Neuronal stem cell (in vitro differentiated cells): ENCODE results near the gene COX18.

Source experiments
- DNase-seq: peaks from one replicate; pipeline ENCODE4 v3.0.0-alpha.2; 2013; ENCODE audit warnings: low spot score
- H2AFZ ChIP-seq: one replicate; pipeline ENCODE4 v1.6.1; 2013; ENCODE audit warnings: mild to moderate bottlenecking, low read length, inconsistent platforms
- H2AK5ac ChIP-seq: 2 replicates; pipeline ENCODE4 v1.6.1; 2013; ENCODE audit warnings: low read depth, mild to moderate bottlenecking, inconsistent platforms, low read length, moderate library complexity, mixed read lengths
- H2BK120ac ChIP-seq: 2 replicates; pipeline ENCODE4 v1.6.1; 2013; ENCODE audit warnings: low read depth, mild to moderate bottlenecking, inconsistent platforms, low read length, moderate library complexity, mixed read lengths
- H2BK12ac ChIP-seq: one replicate; pipeline ENCODE4 v1.6.1; 2013; ENCODE audit warnings: low read length, inconsistent platforms
- H2BK15ac ChIP-seq: 2 replicates; pipeline ENCODE4 v1.6.1; 2013; ENCODE audit warnings: mild to moderate bottlenecking, low read length, inconsistent platforms, mixed read lengths
- H2BK5ac ChIP-seq: one replicate; pipeline ENCODE4 v1.6.1; 2013; ENCODE audit warnings: inconsistent platforms, mild to moderate bottlenecking, low read length, moderate library complexity
- H3K14ac ChIP-seq: one replicate; pipeline ENCODE4 v1.6.1; 2013; ENCODE audit warnings: low read length, inconsistent platforms
- H3K18ac ChIP-seq: 2 replicates; pipeline ENCODE4 v1.6.1; 2013; ENCODE audit warnings: low read length, inconsistent platforms
- H3K23ac ChIP-seq: 2 replicates; pipeline ENCODE4 v1.6.1; 2013; ENCODE audit warnings: low read depth, mild to moderate bottlenecking, mixed read lengths, low read length, inconsistent platforms; ENCODE audit not compliant: poor library complexity
- H3K27ac ChIP-seq: replicated peaks from 3 replicates; pipeline ENCODE4 v1.5.1; 2013; ENCODE audit warnings: low read length, inconsistent platforms
- H3K27me3 ChIP-seq, 3 experiments: 2 replicates each; pipeline ENCODE4 v1.6.1; 2013; ENCODE audit warnings: low read length in 3 of 3, mild to moderate bottlenecking in 2 of 3, inconsistent platforms in 1 of 3, low read depth in 1 of 3, mixed read lengths in 1 of 3, moderate library complexity in 1 of 3; ENCODE audit not compliant: control insufficient read depth in 3 of 3, insufficient read depth in 3 of 3
- H3K36me3 ChIP-seq, 2 donors: replicated peaks in 1 of 2; 2 replicates each; pipeline ENCODE4 v1.6.1; 2013; ENCODE audit warnings: low read length in 2 of 2; ENCODE audit not compliant: control insufficient read depth in 2 of 2, insufficient read depth in 2 of 2
- H3K4ac ChIP-seq: 2 replicates; pipeline ENCODE4 v1.6.1; 2013; ENCODE audit warnings: inconsistent platforms, mild to moderate bottlenecking, low read length, moderate library complexity
- H3K4me1 ChIP-seq, 2 donors: 1 replicate in 1 of 2; 2 replicates in 1 of 2; pipeline ENCODE4 v1.6.1; 2013; ENCODE audit warnings: low read length in 2 of 2, low read depth in 1 of 2; ENCODE audit not compliant: control insufficient read depth in 2 of 2, insufficient read depth in 1 of 2
- H3K4me2 ChIP-seq: one replicate; pipeline ENCODE4 v1.6.1; 2013; ENCODE audit warnings: mild to moderate bottlenecking, low read length, inconsistent platforms; ENCODE audit not compliant: insufficient read depth, poor library complexity, severe bottlenecking
- H3K4me3 ChIP-seq, 2 donors: 2 replicates each; pipeline ENCODE4 v1.5.1; 2013; ENCODE audit warnings: low read length in 2 of 2, mild to moderate bottlenecking in 2 of 2, inconsistent platforms in 1 of 2, moderate library complexity in 1 of 2
- H3K79me1 ChIP-seq: one replicate; pipeline ENCODE4 v1.6.1; 2013; ENCODE audit warnings: low read depth, mild to moderate bottlenecking, inconsistent platforms, low read length, moderate library complexity
- H3K9ac ChIP-seq: one replicate; pipeline ENCODE4 v1.6.1; 2013; ENCODE audit warnings: mild to moderate bottlenecking, low read depth, low read length, inconsistent platforms; ENCODE audit not compliant: poor library complexity
- H3K9me3 ChIP-seq, 2 donors: replicated peaks in 1 of 2; 2 replicates each; pipeline versions ENCODE3 to v1.6.1; 2013; ENCODE audit warnings: low read length in 2 of 2, mild to moderate bottlenecking in 2 of 2, inconsistent platforms in 1 of 2, low read depth in 1 of 2, mixed read lengths in 1 of 2, moderate library complexity in 1 of 2; ENCODE audit not compliant: control insufficient read depth in 2 of 2, insufficient read depth in 1 of 2
- H4K8ac ChIP-seq: one replicate; pipeline ENCODE4 v1.6.1; 2013; ENCODE audit warnings: low read depth, mild to moderate bottlenecking, inconsistent platforms, low read length, moderate library complexity
- H4K91ac ChIP-seq: one replicate; pipeline ENCODE4 v1.6.1; 2013; ENCODE audit warnings: low read length, low read depth, mild to moderate bottlenecking, inconsistent platforms; ENCODE audit not compliant: poor library complexity
- WGBS, 2 donors: extraction: QIAGEN DNeasy Blood & Tissue Kit; methylation state at CpG; one replicate each; pipeline ENCODE4 v1.1.7; 2013; ENCODE audit warnings: missing lambda C conversion rate in 2 of 2, mixed read lengths in 1 of 2; ENCODE audit not compliant: insufficient read length in 2 of 2, insufficient replicate concordance in 1 of 2; ENCODE audit errors: extremely low coverage in 2 of 2; 5-methylcytosine and 5-hydroxymethylcytosine counted together

The COX18 gene

GRCh38 chr4:73012673-73013072 lies 56.8 kb downstream of the COX18 start:
- WGBS, 2 donors: no CpG with 5 or more reads among the region's 4 CpGs
- Histone ChIP-seq H3K4me1 (peaks cover 0 to under 1% of the 10 kb centered on the region in 2 donors), H3K18ac (no peak overlapping the region), H3K27me3 (no peaks in the 10 kb centered on the region), H4K8ac (no peak overlapping the region), H2BK120ac (no peak overlapping the region), H3K27ac (no peak overlapping the region), H2BK5ac (no peak overlapping the region), H3K9me3 (no peaks in the 10 kb centered on the region), H3K36me3 (no peaks in the 10 kb centered on the region), H2BK12ac (no peak overlapping the region), H3K4me3 (no peak overlapping the region), H2AFZ (no peak overlapping the region), H3K4ac (no peak overlapping the region), H2AK5ac (no peak overlapping the region), H3K14ac (no peak overlapping the region), H3K79me1 (no peaks in the 10 kb centered on the region), H4K91ac (no peak overlapping the region), H3K9ac (no peak overlapping the region), H3K23ac (no peak overlapping the region), H2BK15ac (no peak overlapping the region), H3K4me2 (no peak overlapping the region)
- DNase-seq: no peak

DNA sequence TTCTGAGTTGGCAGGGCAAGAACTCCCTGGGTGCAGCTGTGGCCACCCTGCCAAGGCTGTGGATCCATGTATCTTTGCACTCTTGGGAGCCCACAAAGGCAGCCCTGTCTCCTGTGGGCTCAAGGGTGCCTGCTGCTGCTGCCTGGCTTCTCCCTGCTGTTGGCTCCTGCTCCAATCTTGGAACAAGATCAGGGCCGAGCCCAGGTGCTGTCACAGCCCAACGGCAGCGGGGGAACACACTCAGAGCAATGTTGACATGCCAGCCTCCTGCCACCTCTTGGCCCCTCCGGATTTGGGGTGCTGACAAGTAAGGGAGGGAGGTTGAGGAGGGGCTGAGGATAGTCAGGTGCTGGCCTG lies 57.9 kb downstream of the COX18 start:
- no peak overlapping the region for H3K4me3 ChIP-seq
- WGBS, 2 donors: no CpG with 5 or more reads among the region's 4 CpGs
- peak overlapping the region; percentile 37 for H3K23ac ChIP-seq
- H3K9ac ChIP-seq: no peak overlapping the region
- no peaks in the 10 kb centered on the region for H3K27me3 ChIP-seq
- H4K91ac ChIP-seq: no peak overlapping the region
- H3K9me3 ChIP-seq: no peaks in the 10 kb centered on the region
- H2AK5ac ChIP-seq: peak overlapping the region; percentile 74
- H4K8ac ChIP-seq: no peak overlapping the region
- no peak overlapping the region for H3K18ac ChIP-seq
- no peak overlapping the region for H2BK5ac ChIP-seq
- no peaks in the 10 kb centered on the region for H3K36me3 ChIP-seq
- peak overlapping the region; percentile 28 for H3K4ac ChIP-seq
- no peak overlapping the region for H2BK120ac ChIP-seq
- no peak overlapping the region for H3K27ac ChIP-seq
- H2BK12ac ChIP-seq: no peak overlapping the region
- H3K4me2 ChIP-seq: no peak overlapping the region
- H3K79me1 ChIP-seq: no peaks in the 10 kb centered on the region
- H2AFZ ChIP-seq: no peak overlapping the region
- peaks cover 2 to 4% of the 10 kb centered on the region in 2 donors for H3K4me1 ChIP-seq
- no peak for DNase-seq
- no peak overlapping the region for H2BK15ac ChIP-seq
- no peak overlapping the region for H3K14ac ChIP-seq

DNA sequence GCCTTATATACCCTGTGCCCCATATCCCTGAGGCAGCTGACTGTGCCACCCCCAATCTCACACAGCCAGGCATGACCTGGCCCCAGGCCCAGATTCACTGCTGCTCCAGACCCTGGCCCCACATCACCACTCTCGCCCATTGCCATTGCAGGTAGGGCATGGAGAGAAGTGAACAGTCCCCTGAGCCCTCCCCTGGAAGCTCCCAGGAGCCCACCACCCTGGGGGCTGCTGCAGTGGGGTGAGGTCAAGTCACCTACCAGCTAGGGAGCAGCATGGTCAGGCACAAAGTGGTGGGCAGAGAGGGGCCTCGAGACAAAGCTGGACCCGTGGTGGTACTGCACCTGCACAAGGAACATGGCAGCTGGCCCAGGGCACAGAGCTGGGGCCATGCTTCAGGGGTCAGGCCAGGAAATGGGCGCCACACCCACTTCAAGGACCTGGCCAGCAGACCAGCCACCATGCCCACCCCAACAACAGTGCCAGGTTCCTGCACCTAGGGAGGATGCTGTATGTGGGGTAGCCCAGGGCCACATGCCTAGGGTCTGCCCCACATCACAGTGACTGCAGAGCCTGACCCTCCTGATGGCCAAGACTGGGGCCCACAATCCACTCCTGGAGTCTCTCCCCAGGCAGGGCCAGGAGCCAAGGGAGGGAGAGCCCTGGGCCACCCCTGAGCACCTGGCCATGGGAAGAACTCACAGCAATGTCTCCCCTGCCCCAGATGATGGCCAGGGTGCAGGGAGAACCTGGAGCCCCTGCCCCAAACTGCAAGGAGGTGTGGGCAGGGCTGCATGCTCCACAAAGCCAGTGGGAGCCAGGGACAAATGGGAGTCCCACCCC lies 58.5 kb downstream of the COX18 start:
- Histone ChIP-seq H3K4ac (peak overlapping the region; percentile 28), H3K36me3 (no peaks in the 10 kb centered on the region), H4K8ac (no peak overlapping the region), H3K14ac (peak overlapping the region; percentile 47), H2AK5ac (peak overlapping the region; percentile 74), H3K27me3 (no peaks in the 10 kb centered on the region), H3K9me3 (no peaks in the 10 kb centered on the region), H3K4me3 (peak overlapping the region in 1 of 2 donors; percentile 36), H4K91ac (no peak overlapping the region), H3K27ac (no peak overlapping the region), H2BK120ac (no peak overlapping the region), H3K23ac (peak overlapping the region; percentile 45), H3K79me1 (no peaks in the 10 kb centered on the region), H3K4me1 (peaks cover 2 to 4% of the 10 kb centered on the region in 2 donors), H3K9ac (peak overlapping the region; percentile 3), H2AFZ (no peak overlapping the region), H2BK15ac (no peak overlapping the region), H3K18ac (peak overlapping the region; percentile 57), H2BK5ac (no peak overlapping the region), H2BK12ac (no peak overlapping the region), H3K4me2 (no peak overlapping the region)
- no CpG with 5 or more reads among the region's 4 CpGs for WGBS, 2 donors
- DNase-seq: no peak

- no peak overlapping the region for H3K4ac ChIP-seq
- H4K8ac ChIP-seq: no peak overlapping the region
- no peak overlapping the region for H4K91ac ChIP-seq
- H3K27ac ChIP-seq: no peak overlapping the region
- no peak overlapping the region for H2AFZ ChIP-seq
- no peak overlapping the region for H2BK12ac ChIP-seq
- no peak for DNase-seq
- H3K4me3 ChIP-seq: no peak overlapping the region
- WGBS, 2 donors: no CpG with 5 or more reads among the region's 1 CpG
- no peak overlapping the region for H3K18ac ChIP-seq
- no peaks in the 10 kb centered on the region for H3K79me1 ChIP-seq
- no peak overlapping the region for H2BK5ac ChIP-seq
- H3K9ac ChIP-seq: no peak overlapping the region
- no peak overlapping the region for H2AK5ac ChIP-seq
- no peaks in the 10 kb centered on the region for H3K36me3 ChIP-seq
- H2BK120ac ChIP-seq: no peak overlapping the region
- no peaks in the 10 kb centered on the region for H3K27me3 ChIP-seq
- H2BK15ac ChIP-seq: no peak overlapping the region
- H3K4me1 ChIP-seq: peaks cover 2 to 4% of the 10 kb centered on the region in 2 donors
- H3K9me3 ChIP-seq: no peaks in the 10 kb centered on the region
- H3K23ac ChIP-seq: no peak overlapping the region
- H3K14ac ChIP-seq: no peak overlapping the region
- H3K4me2 ChIP-seq: no peak overlapping the region
Measured at GRCh38 chr4:73007526-73008100, 61.9 kb downstream of the COX18 start.
